ENCODE results near the gene SPRYD4.

SPRYD4 gene

GRCh38 chr12:56468216-56469006, at the start of gene SPRYD4:
Gene SPRYD4, plus strand, starts transcription at chr12:56468578. Its CDS starts 14 bp downstream, at chr12:56468592.
- DNase-seq (ENCODE audit: low spot score), result peak; percentile 93
- CTCF ChIA-PET, result interaction anchor here (0.6 to 0.7 kb wide), 2 partner anchors 121 to 1008 kb away, joined by 3 read pairs; no protein-coding TSS in a partner anchor
- peak; percentile 56 for TF ChIP-seq CTCF (conservative IDR thresholded peaks at IDR 0.05; ENCODE audit: low read depth)
- peak within 1 kb of the TSS; percentile 83 for H3K27ac ChIP-seq
- POLR2A ChIA-PET (ENCODE audit: low non-redundant PET), result no interaction called here

- no peak overlapping the region for H3K27ac ChIP-seq
- POLR2A ChIA-PET (ENCODE audit: low non-redundant PET), result no interaction called here
- no peak for DNase-seq (ENCODE audit: low spot score)
- CTCF ChIA-PET, result interaction anchor here (0.6 kb wide), 2 partner anchors 44 to 133 kb away, joined by 3 to 5 read pairs; no protein-coding TSS in a partner anchor
- TF ChIP-seq CTCF (conservative IDR thresholded peaks at IDR 0.05; ENCODE audit: low read depth), result no peak
Measured at GRCh38 chr12:56420411-56420810, 48.0 kb upstream of the SPRYD4 start.

GRCh38 chr12:56425193-56425592, 43.2 kb upstream of the SPRYD4 start:
- H3K27ac ChIP-seq, result no peak overlapping the region
- no peak for DNase-seq (ENCODE audit: low spot score)
- CTCF ChIA-PET, result interaction anchor here (0.5 to 0.6 kb wide), 2 partner anchors 221 to 1208 kb away, joined by 3 to 4 read pairs; partner anchors contain the start of gene B4GALNT1
- POLR2A ChIA-PET (ENCODE audit: low non-redundant PET), result no interaction called here
- TF ChIP-seq CTCF (conservative IDR thresholded peaks at IDR 0.05; ENCODE audit: low read depth), result no peak

GRCh38 chr12:56425940-56426438, 42.4 kb upstream of the SPRYD4 start:
- no peak for TF ChIP-seq CTCF (conservative IDR thresholded peaks at IDR 0.05; ENCODE audit: low read depth)
- no peak for DNase-seq (ENCODE audit: low spot score)
- no peak overlapping the region for H3K27ac ChIP-seq
- CTCF ChIA-PET, result interaction anchor here (0.5 kb wide), 1 partner anchor 1207 kb away, joined by 3 read pairs; the partner anchor contains the start of gene B4GALNT1
- POLR2A ChIA-PET (ENCODE audit: low non-redundant PET), result no interaction called here

GRCh38 chr12:56431288-56431687, 37.1 kb upstream of the SPRYD4 start:
- DNase-seq (ENCODE audit: low spot score), result no peak
- H3K27ac ChIP-seq, result no peak overlapping the region
- CTCF ChIA-PET, result no interaction called here
- POLR2A ChIA-PET (ENCODE audit: low non-redundant PET), result no interaction called here
- no peak for TF ChIP-seq CTCF (conservative IDR thresholded peaks at IDR 0.05; ENCODE audit: low read depth)

GRCh38 chr12:56431850-56432249, 36.5 kb upstream of the SPRYD4 start:
- ChIA-PET POLR2A (ENCODE audit: low non-redundant PET) (no interaction called here), CTCF (no interaction called here)
- no peak for TF ChIP-seq CTCF (conservative IDR thresholded peaks at IDR 0.05; ENCODE audit: low read depth)

More at GRCh38 chr12:56431850-56432249, 36.5 kb upstream of the SPRYD4 start:
- DNase-seq (ENCODE audit: low spot score), result no peak
- H3K27ac ChIP-seq, result no peak overlapping the region
